ENCODE measurements around the gene AAK1. TPM values are rescaled to one million over a fixed set of nuclear protein-coding genes. Genes with fewer than 3 reads are reported as not detected.

The AAK1 gene
- 15.9 and 18.4 TPM in 2 replicates for total RNA-seq

GRCh38 chr2:69643602-69644505 is at the start of gene AAK1:
Gene AAK1, minus strand, starts transcription at chr2:69643739. Its CDS starts 699 bp downstream, at chr2:69643040.

DNA sequence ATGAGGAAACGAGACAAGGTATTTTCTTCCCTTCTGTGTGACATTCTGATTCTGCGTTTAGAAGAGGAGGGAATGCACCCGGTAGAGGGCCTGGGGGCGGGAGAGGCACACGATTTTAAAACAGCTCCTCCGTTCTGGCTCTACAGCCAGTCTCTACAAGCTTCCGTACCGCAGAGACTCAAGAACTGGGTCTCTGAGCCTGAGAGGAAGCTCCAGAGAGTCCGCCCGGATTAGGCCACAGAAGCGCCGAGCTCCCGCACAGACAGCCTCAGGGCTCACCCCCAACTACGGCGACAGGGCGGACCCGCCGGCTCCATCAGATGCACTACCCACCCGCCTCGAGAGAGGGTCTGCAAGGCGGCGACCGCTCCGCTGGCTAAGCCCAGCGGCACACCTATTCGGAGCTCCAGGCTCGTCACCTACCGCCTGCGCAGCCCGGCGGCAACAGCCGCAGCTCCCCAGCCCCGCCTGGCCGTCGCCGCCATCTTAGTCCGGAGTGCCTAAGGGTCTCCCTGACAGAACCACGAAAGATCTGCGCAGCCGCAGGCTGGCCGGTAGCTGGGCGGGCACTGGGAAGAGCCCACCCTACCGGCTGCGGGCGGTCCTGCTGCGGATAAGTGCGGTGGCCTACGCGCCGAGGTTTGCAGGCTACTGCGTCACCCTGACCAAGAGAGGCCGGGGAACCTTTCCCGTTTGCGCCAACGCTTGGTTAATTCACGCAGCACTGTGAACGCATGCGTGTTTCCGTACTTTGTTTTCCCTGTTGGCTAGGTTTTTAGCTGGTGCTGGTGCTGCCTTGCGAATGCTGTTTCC is 206.4 kb downstream of the AAK1 start, which contains the start of gene NFU1:
NFU1 (minus strand) TSS at position 498 of the 813 bp plus-strand sequence; CDS start at position 485, 13 bp downstream.

Other genes starting within 250 kb of the AAK1 start
- gene NFU1, start 206.3 kb downstream of the AAK1 start, total RNA-seq: 40.9 and 44.3 TPM in 2 replicates
- gene ANXA4, start 98.4 kb upstream of the AAK1 start, total RNA-seq: 30.3 and 31.0 TPM in 2 replicates
- gene GMCL1, start 185.9 kb upstream of the AAK1 start, total RNA-seq: 7.6 and 8.0 TPM in 2 replicates